ENCODE results near the gene SPTBN1.

Gene SPTBN1

DNA sequence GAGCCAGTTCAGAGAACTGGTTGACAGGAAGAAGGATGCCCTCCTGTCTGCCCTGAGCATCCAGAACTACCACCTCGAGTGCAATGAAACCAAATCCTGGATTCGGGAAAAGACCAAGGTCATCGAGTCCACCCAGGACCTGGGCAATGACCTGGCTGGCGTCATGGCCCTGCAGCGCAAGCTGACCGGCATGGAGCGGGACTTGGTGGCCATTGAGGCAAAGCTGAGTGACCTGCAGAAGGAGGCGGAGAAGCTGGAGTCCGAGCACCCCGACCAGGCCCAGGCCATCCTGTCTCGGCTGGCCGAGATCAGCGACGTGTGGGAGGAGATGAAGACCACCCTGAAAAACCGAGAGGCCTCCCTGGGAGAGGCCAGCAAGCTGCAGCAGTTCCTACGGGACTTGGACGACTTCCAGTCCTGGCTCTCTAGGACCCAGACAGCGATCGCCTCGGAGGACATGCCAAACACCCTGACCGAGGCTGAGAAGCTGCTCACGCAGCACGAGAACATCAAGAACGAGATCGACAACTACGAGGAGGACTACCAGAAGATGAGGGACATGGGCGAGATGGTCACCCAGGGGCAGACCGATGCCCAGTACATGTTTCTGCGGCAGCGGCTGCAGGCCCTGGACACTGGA lies 174.9 kb downstream of the SPTBN1 start:
- Histone ChIP-seq H3K4me2 (ENCODE audit: low read length) (no peak overlapping the region), H3K4me1 (ENCODE audit: low read length) (peaks cover 45% of the 10 kb centered on the region), H3K79me2 (ENCODE audit: low read length) (no peaks in the 10 kb centered on the region), H4K20me1 (ENCODE audit: insufficient read depth, low read length) (no peaks in the 10 kb centered on the region), H2AFZ (ENCODE audit: low read depth, low read length) (no peak overlapping the region), H3K27ac (ENCODE audit: low read length) (no peak overlapping the region), H3K36me3 (replicated peaks; ENCODE audit: low read depth, low read length) (peaks cover 53% of the 10 kb centered on the region), H3K27me3 (ENCODE audit: low read depth, low read length) (no peaks in the 10 kb centered on the region), H3K4me3 (ENCODE audit: low read length) (no peak overlapping the region), H3K9ac (ENCODE audit: low read length) (no peak overlapping the region), H3K9me3 (ENCODE audit: insufficient read depth, low read length) (no peaks in the 10 kb centered on the region)
- no peak for TF ChIP-seq EZH2phosphoT487 (IDR thresholded peaks at IDR 0.05; ENCODE audit: low read depth)
- TF ChIP-seq, protein P1, sequence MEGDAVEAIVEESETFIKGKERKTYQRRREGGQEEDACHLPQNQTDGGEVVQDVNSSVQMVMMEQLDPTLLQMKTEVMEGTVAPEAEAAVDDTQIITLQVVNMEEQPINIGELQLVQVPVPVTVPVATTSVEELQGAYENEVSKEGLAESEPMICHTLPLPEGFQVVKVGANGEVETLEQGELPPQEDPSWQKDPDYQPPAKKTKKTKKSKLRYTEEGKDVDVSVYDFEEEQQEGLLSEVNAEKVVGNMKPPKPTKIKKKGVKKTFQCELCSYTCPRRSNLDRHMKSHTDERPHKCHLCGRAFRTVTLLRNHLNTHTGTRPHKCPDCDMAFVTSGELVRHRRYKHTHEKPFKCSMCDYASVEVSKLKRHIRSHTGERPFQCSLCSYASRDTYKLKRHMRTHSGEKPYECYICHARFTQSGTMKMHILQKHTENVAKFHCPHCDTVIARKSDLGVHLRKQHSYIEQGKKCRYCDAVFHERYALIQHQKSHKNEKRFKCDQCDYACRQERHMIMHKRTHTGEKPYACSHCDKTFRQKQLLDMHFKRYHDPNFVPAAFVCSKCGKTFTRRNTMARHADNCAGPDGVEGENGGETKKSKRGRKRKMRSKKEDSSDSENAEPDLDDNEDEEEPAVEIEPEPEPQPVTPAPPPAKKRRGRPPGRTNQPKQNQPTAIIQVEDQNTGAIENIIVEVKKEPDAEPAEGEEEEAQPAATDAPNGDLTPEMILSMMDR (IDR thresholded peaks at IDR 0.05; ENCODE audit: low read depth, low read length), result no peak

DNA sequence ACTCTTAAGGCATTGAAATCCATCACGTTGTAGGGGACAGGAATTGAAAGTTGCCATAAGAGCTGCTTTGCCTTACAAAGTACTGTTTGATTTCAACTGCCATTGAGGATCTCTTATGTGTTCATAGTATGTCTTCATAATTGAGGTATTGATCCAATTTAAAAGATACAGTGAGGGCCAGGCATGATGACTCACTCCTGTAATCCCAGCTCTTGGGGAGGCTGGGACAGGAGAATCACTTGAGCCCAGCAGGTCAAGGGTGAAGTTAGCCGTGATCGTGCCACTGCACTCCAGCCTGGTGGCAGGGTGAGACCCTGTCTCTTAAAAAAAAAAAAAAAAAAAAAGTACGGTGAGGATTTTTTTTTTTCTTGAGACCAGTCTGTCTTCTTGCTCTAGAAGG lies 175.6 kb downstream of the SPTBN1 start:
- Histone ChIP-seq H3K4me3 (ENCODE audit: low read length) (no peak overlapping the region), H3K9ac (ENCODE audit: low read length) (no peak overlapping the region), H3K4me2 (ENCODE audit: low read length) (no peak overlapping the region), H3K27ac (ENCODE audit: low read length) (no peak overlapping the region), H3K79me2 (ENCODE audit: low read length) (no peaks in the 10 kb centered on the region), H2AFZ (ENCODE audit: low read depth, low read length) (no peak overlapping the region), H4K20me1 (ENCODE audit: insufficient read depth, low read length) (no peaks in the 10 kb centered on the region), H3K27me3 (ENCODE audit: low read depth, low read length) (no peaks in the 10 kb centered on the region), H3K36me3 (replicated peaks; ENCODE audit: low read depth, low read length) (peaks cover 49% of the 10 kb centered on the region), H3K4me1 (ENCODE audit: low read length) (peaks cover 52% of the 10 kb centered on the region), H3K9me3 (ENCODE audit: insufficient read depth, low read length) (no peaks in the 10 kb centered on the region)
- no peak for TF ChIP-seq EZH2phosphoT487 (IDR thresholded peaks at IDR 0.05; ENCODE audit: low read depth)
- TF ChIP-seq, protein P1 (IDR thresholded peaks at IDR 0.05; ENCODE audit: low read depth, low read length), result no peak

DNA sequence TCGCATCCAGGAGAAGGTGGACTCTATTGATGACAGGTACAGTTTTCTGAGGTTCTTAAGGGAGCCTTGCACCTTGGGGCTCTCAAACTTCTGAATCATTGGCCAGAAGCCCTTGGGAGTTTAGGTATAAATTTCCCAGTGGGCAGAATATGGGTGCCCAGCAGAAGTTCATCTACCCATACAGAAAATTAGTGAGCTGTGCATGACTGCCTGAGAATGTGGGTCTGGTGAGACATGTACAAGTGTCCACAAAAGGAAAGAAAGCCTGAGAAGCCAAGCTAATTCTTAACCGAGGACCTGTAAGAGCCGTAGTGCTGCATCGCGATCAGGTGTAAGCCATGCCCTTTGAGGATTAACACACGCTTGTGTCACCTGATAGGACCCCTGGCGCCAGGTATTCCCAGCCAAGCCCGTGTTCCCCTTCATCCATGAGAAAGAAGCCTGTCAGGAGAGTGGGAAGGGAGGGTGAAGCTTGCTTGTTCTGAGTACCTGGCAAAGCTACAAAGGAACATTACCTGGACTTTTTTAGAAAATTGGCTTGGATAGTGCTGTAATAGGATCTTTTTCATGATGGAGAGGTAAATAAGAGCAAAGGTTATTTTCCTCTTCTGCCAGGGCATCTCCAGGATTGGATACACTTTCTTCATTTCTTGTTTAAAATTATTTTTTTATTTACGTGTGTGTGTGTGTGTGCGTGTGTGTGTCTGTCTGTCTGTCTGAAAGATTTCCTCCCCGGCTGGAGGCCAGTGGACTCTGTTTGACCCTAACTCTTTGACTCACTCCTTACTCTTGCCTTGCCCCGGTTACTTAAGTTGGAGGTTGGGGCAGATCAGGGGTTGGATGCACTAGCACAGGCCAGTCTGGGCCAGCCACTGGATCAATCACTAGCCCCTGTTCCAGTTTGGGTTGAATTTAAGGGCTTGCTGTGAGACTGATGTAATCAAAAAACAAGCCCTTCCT lies 176.9 kb downstream of the SPTBN1 start:
- Histone ChIP-seq H4K20me1 (ENCODE audit: insufficient read depth, low read length) (no peaks in the 10 kb centered on the region), H3K4me3 (ENCODE audit: low read length) (no peak overlapping the region), H3K4me1 (ENCODE audit: low read length) (peaks cover 64% of the 10 kb centered on the region), H3K9me3 (ENCODE audit: insufficient read depth, low read length) (no peaks in the 10 kb centered on the region), H3K79me2 (ENCODE audit: low read length) (no peaks in the 10 kb centered on the region), H3K36me3 (replicated peaks; ENCODE audit: low read depth, low read length) (peaks cover 44% of the 10 kb centered on the region), H3K9ac (ENCODE audit: low read length) (no peak overlapping the region), H2AFZ (ENCODE audit: low read depth, low read length) (no peak overlapping the region), H3K27me3 (ENCODE audit: low read depth, low read length) (no peaks in the 10 kb centered on the region), H3K27ac (ENCODE audit: low read length) (no peak overlapping the region), H3K4me2 (ENCODE audit: low read length) (no peak overlapping the region)
- TF ChIP-seq, protein P1 (IDR thresholded peaks at IDR 0.05; ENCODE audit: low read depth, low read length), result no peak
- TF ChIP-seq EZH2phosphoT487 (IDR thresholded peaks at IDR 0.05; ENCODE audit: low read depth), result no peak

DNA sequence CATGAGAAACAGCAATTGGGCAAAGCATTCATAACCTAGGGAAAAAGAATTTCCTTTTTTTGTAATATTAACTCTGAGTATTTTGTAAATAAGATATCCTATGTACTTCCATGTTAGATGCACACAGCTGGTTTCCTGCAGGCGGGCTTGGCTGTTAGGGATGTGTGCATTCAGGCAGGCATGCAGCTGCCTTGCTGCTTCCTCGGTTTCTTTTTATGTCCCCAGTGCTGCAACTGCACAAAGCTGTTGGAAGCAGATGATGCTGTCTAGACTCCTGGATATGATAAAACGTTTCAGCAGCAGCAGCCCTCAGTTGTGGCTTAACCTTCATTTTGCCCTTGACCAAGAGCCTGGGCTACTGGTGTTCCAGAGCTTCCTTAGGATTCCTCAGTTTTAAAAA lies 177.9 kb downstream of the SPTBN1 start:
- Histone ChIP-seq H3K27me3 (ENCODE audit: low read depth, low read length) (no peaks in the 10 kb centered on the region), H3K4me3 (ENCODE audit: low read length) (peak overlapping the region; percentile 62), H3K4me1 (ENCODE audit: low read length) (peaks cover 74% of the 10 kb centered on the region), H3K27ac (ENCODE audit: low read length) (peak overlapping the region; percentile 86), H4K20me1 (ENCODE audit: insufficient read depth, low read length) (no peaks in the 10 kb centered on the region), H3K36me3 (replicated peaks; ENCODE audit: low read depth, low read length) (peaks cover 35% of the 10 kb centered on the region), H3K9me3 (ENCODE audit: insufficient read depth, low read length) (no peaks in the 10 kb centered on the region), H3K79me2 (ENCODE audit: low read length) (no peaks in the 10 kb centered on the region), H2AFZ (ENCODE audit: low read depth, low read length) (no peak overlapping the region), H3K9ac (ENCODE audit: low read length) (no peak overlapping the region), H3K4me2 (ENCODE audit: low read length) (peak overlapping the region; percentile 95)
- TF ChIP-seq, protein P1 (IDR thresholded peaks at IDR 0.05; ENCODE audit: low read depth, low read length), result no peak
- no peak for TF ChIP-seq EZH2phosphoT487 (IDR thresholded peaks at IDR 0.05; ENCODE audit: low read depth)
